Upper lobe of left lung (tissue), 6 donors: Measurements from ENCODE around the gene NR3C2. TPM values are rescaled to one million over a fixed set of nuclear protein-coding genes. Genes with fewer than 3 reads are reported as not detected.

Experiments
- ATAC-seq, 2 donors: fragments of 200-7000 bp; cut with Tn5 transposase; one replicate each; pipeline ENCODE4 v1.9.1; 2022; ENCODE audit warnings: mild to moderate bottlenecking in 2 of 2, moderate library complexity in 2 of 2; ENCODE audit not compliant: low FRiP score in 2 of 2
- DNase-seq, 2 donors: peaks; one replicate each; pipeline ENCODE4 v3.0.0-alpha.2; 2019 to 2020
- H3K27ac ChIP-seq, 4 donors: fragments of 200-600 bp; sonication (generic); one replicate each; pipeline ENCODE4 v1.5.1; 2016 to 2019
- H3K27me3 ChIP-seq, 4 donors: fragments of 200-600 bp; sonication (generic); one replicate each; pipeline ENCODE4 v1.5.1; 2017 to 2019
- H3K36me3 ChIP-seq, 4 donors: fragments of 200-600 bp; sonication (generic); one replicate each; pipeline ENCODE4 v1.5.1; 2016 to 2019
- H3K4me1 ChIP-seq, 4 donors: fragments of 200-600 bp; sonication (generic); one replicate each; pipeline ENCODE4 v1.5.1; 2018 to 2019
- H3K4me3 ChIP-seq, 4 donors: fragments of 200-600 bp; sonication (generic); one replicate each; pipeline ENCODE4 v1.5.1; 2017 to 2019; ENCODE audit warnings: mild to moderate bottlenecking in 2 of 4, moderate library complexity in 1 of 4
- H3K9me3 ChIP-seq, 4 donors: fragments of 200-600 bp; sonication (generic); one replicate each; pipeline ENCODE4 v1.5.1; 2018 to 2019
- CTCF ChIP-seq, 6 experiments: fragments of 450-650 bp in 4 of 6; fragments of 200-600 bp in 2 of 6; sonication (generic) in 2 of 6; IDR thresholded peaks; one replicate each; pipeline ENCODE4 v1.5.1; 2016 to 2019; ENCODE audit warnings: antibody characterized with exemption in 6 of 6
- EP300 ChIP-seq, 4 donors: sonication (generic); formaldehyde crosslinking; IDR thresholded peaks; one replicate each; pipeline ENCODE4 v1.5.1; 2017; ENCODE audit warnings: antibody characterized with exemption in 4 of 4, control low read depth in 2 of 4
- POLR2A ChIP-seq, 4 donors: fragments of 450-650 bp; IDR thresholded peaks; one replicate each; pipeline ENCODE4 v1.5.1; 2016 to 2017; ENCODE audit warnings: antibody characterized with exemption in 4 of 4, mild to moderate bottlenecking in 2 of 4
- POLR2AphosphoS5 ChIP-seq, 2 donors: sonication (generic); formaldehyde crosslinking; IDR thresholded peaks; one replicate each; pipeline ENCODE4 v1.5.1; 2017; ENCODE audit warnings: antibody characterized with exemption in 2 of 2
- WGBS, 2 donors: methylation state at CpG; one replicate each; pipeline ENCODE4 v1.1.5; 2017 to 2018; 5-methylcytosine and 5-hydroxymethylcytosine counted together
- total RNA-seq, 6 donors: library from RNA; depleted of rRNA in 4 of 6; stranded (reverse); fragments of >200 nt in 4 of 6; gene quantifications; one replicate each; pipeline versions ENCODE4 v1.1.0 to v1.2.1, GENCODE V29; 2016 to 2021
- donor health status: DM: no; HTN: no; CAD: no; lungs with moderate emphysema.
- donor health status: DM: no; HTN: yes; CAD: no; lungs with severe emphysema.

The NR3C2 gene
- total RNA-seq, 6 donors from 2014 or later, result 10.3 to 39.8 (median 23.7) TPM

- Histone ChIP-seq H3K27me3 (no peaks in the 10 kb centered on the region), H3K27ac (peak overlapping the region in 1 of 4 donors; percentile 57), H3K4me1 (peaks cover 20 to 49% (median 44%) of the 10 kb centered on the region in 4 donors), H3K4me3 (no peak overlapping the region), H3K9me3 (no peaks in the 10 kb centered on the region), H3K36me3 (no peaks in the 10 kb centered on the region)
- DNase-seq (no peak), ATAC-seq (no peak)
- no peak for TF ChIP-seq CTCF (IDR thresholded peaks at IDR 0.05)
- TF ChIP-seq POLR2A (IDR thresholded peaks at IDR 0.05), result no peak
- no peak for TF ChIP-seq EP300 (IDR thresholded peaks at IDR 0.05)
- TF ChIP-seq POLR2AphosphoS5 (IDR thresholded peaks at IDR 0.05), result no peak
- WGBS, 2 donors, result 77 to 86% methylated on average over 2 of the region's 2 CpGs
These were observed 4.2 kb downstream of the NR3C2 start for GRCh38 chr4:148438047-148438446.

- H3K4me1 ChIP-seq, result peaks cover 20 to 51% (median 47%) of the 10 kb centered on the region in 4 donors
- WGBS, 2 donors, result 63 to 72% methylated on average over 2 of the region's 2 CpGs
- H3K4me3 ChIP-seq, result no peak overlapping the region
- H3K36me3 ChIP-seq, result no peaks in the 10 kb centered on the region
- no peaks in the 10 kb centered on the region for H3K9me3 ChIP-seq
- no peaks in the 10 kb centered on the region for H3K27me3 ChIP-seq
- ATAC-seq (no peak), DNase-seq (no peak)
- no peak for TF ChIP-seq CTCF (IDR thresholded peaks at IDR 0.05)
- TF ChIP-seq POLR2AphosphoS5 (IDR thresholded peaks at IDR 0.05), result no peak
- no peak for TF ChIP-seq POLR2A (IDR thresholded peaks at IDR 0.05)
- no peak for TF ChIP-seq EP300 (IDR thresholded peaks at IDR 0.05)
- peak overlapping the region in 2 of 4 donors; percentile 66 to 74 for H3K27ac ChIP-seq
These were observed 4.8 kb downstream of the NR3C2 start for GRCh38 chr4:148437439-148437838.

- Histone ChIP-seq H3K9me3 (no peaks in the 10 kb centered on the region), H3K4me1 (peaks cover 20 to 57% (median 47%) of the 10 kb centered on the region in 4 donors), H3K27me3 (no peaks in the 10 kb centered on the region), H3K27ac (peak overlapping the region; percentile 19 to 74 (median 56)), H3K4me3 (no peak overlapping the region), H3K36me3 (no peaks in the 10 kb centered on the region)
- TF ChIP-seq POLR2A (IDR thresholded peaks at IDR 0.05), result no peak
- TF ChIP-seq CTCF (IDR thresholded peaks at IDR 0.05), result no peak
- TF ChIP-seq EP300 (IDR thresholded peaks at IDR 0.05), result no peak
- no peak for TF ChIP-seq POLR2AphosphoS5 (IDR thresholded peaks at IDR 0.05)
- ATAC-seq, result no peak
- WGBS, 2 donors, result 70 to 74% methylated on average over 7 of the region's 7 CpGs
- DNase-seq, result no peak
These were observed 5.7 kb downstream of the NR3C2 start for GRCh38 chr4:148436512-148436911.

GRCh38 chr4:148435654-148436406 is 6.4 kb downstream of the NR3C2 start:
- 74 to 93% methylated on average over 7 to 16 of the region's 16 CpGs for WGBS, 2 donors
- TF ChIP-seq POLR2A (IDR thresholded peaks at IDR 0.05) (no peak), POLR2AphosphoS5 (IDR thresholded peaks at IDR 0.05) (no peak), EP300 (IDR thresholded peaks at IDR 0.05) (no peak), CTCF (IDR thresholded peaks at IDR 0.05) (no peak)
- DNase-seq (no peak), ATAC-seq (no peak)
- peaks cover 18 to 55% (median 51%) of the 10 kb centered on the region in 4 donors for H3K4me1 ChIP-seq
- no peaks in the 10 kb centered on the region for H3K36me3 ChIP-seq
- no peak overlapping the region for H3K4me3 ChIP-seq
- H3K27me3 ChIP-seq, result no peaks in the 10 kb centered on the region
- H3K27ac ChIP-seq, result peak overlapping the region; percentile 19 to 74 (median 56)
- H3K9me3 ChIP-seq, result no peaks in the 10 kb centered on the region
